Peyer's patch (tissue), 4 donors: ENCODE data around the gene CCNH. TPM values are rescaled to one million over a fixed set of nuclear protein-coding genes. Genes with fewer than 3 reads are reported as not detected.
A peak's percentile ranks its signal among the peaks of the same experiment; 100 is the strongest.

Source experiments
- DNase-seq, 3 donors: peaks; one replicate each; pipeline ENCODE4 v3.0.0-alpha.2; 2017 to 2019
- H3K27ac ChIP-seq, 4 donors: fragments of 200-600 bp; sonication (generic); one replicate each; pipeline ENCODE4 v1.5.1; 2016 to 2019
- H3K27me3 ChIP-seq, 2 donors: fragments of 200-600 bp; sonication (generic); one replicate each; pipeline ENCODE4 v1.5.1; 2019
- H3K36me3 ChIP-seq, 3 donors: fragments of 200-600 bp; sonication (generic); one replicate each; pipeline ENCODE4 v1.5.1; 2016 to 2019
- H3K4me1 ChIP-seq, 4 donors: fragments of 200-600 bp; sonication (generic); one replicate each; pipeline ENCODE4 v1.5.1; 2016 to 2019
- H3K4me3 ChIP-seq, 4 donors: fragments of 200-600 bp; sonication (generic); 1 replicate in 3 of 4; 2 replicates in 1 of 4; pipeline ENCODE4 v1.5.1; 2016 to 2019; ENCODE audit warnings: mild to moderate bottlenecking in 1 of 4
- H3K9me3 ChIP-seq, 4 donors: fragments of 200-600 bp; sonication (generic); one replicate each; pipeline ENCODE4 v1.5.1; 2016 to 2019; ENCODE audit warnings: mild to moderate bottlenecking in 1 of 4
- CTCF ChIP-seq, 6 experiments: fragments of 450-650 bp in 4 of 6; fragments of 200-600 bp in 2 of 6; sonication (generic) in 1 of 6; IDR thresholded peaks; one replicate each; pipeline ENCODE4 v1.5.1; 2017 to 2019; ENCODE audit warnings: antibody characterized with exemption in 6 of 6, mild to moderate bottlenecking in 3 of 6, moderate library complexity in 1 of 6
- POLR2A ChIP-seq, 2 donors: fragments of 450-650 bp; IDR thresholded peaks; one replicate each; pipeline ENCODE4 v1.5.1; 2017; ENCODE audit warnings: antibody characterized with exemption in 2 of 2, mild to moderate bottlenecking in 2 of 2, moderate library complexity in 2 of 2
- total RNA-seq, 4 donors: library from RNA; depleted of rRNA; stranded (reverse); fragments of >200 nt; gene quantifications; one replicate each; pipeline ENCODE4 v1.1.0, GENCODE V29; 2016

CCNH gene
- total RNA-seq = 100 to 1,000 TPM in 3 of 4 donors, 10 to 100 TPM in 1; 81.7 to 370 (median 127) TPM

GRCh38 chr5:87412630-87413342 lies at the start of gene CCNH:
TSS of gene CCNH (minus strand) at chr5:87412930. CDS start at chr5:87412794, 136 bp downstream.
- H3K27me3 ChIP-seq = no peaks in the 10 kb centered on the region
- peaks cover 0 to 28% (median 3%) of the 10 kb centered on the region in 4 donors for H3K4me1 ChIP-seq
- peak; percentile 96 to 100 (median 99) for DNase-seq
- no peaks in the 10 kb centered on the region for H3K9me3 ChIP-seq
- peak within 1 kb of the TSS; percentile 72 to 84 (median 78) for H3K4me3 ChIP-seq
- peak; percentile 86 to 97 for TF ChIP-seq POLR2A (IDR thresholded peaks at IDR 0.05)
- TF ChIP-seq CTCF (IDR thresholded peaks at IDR 0.05) = peak in 1 of 6 experiments; percentile 9
- H3K36me3 ChIP-seq = peaks cover 0 to 27% (median 0%) of the 10 kb centered on the region in 3 donors
- peak within 1 kb of the TSS; percentile 95 to 98 (median 98) for H3K27ac ChIP-seq

- Histone ChIP-seq H3K27ac (no peak overlapping the region), H3K36me3 (no peaks in the 10 kb centered on the region), H3K4me1 (no peaks in the 10 kb centered on the region), H3K9me3 (no peaks in the 10 kb centered on the region), H3K27me3 (no peaks in the 10 kb centered on the region), H3K4me3 (no peak overlapping the region)
- TF ChIP-seq POLR2A (IDR thresholded peaks at IDR 0.05) (no peak), CTCF (IDR thresholded peaks at IDR 0.05) (no peak)
- no peak for DNase-seq
Measured at GRCh38 chr5:87457706-87458105, 45.0 kb upstream of the CCNH start.

- no peak overlapping the region for H3K27ac ChIP-seq
- H3K4me3 ChIP-seq = no peak overlapping the region
- TF ChIP-seq CTCF (IDR thresholded peaks at IDR 0.05) = no peak
- TF ChIP-seq POLR2A (IDR thresholded peaks at IDR 0.05) = no peak
- DNase-seq = no peak
- no peaks in the 10 kb centered on the region for H3K27me3 ChIP-seq
- H3K36me3 ChIP-seq = no peaks in the 10 kb centered on the region
- H3K4me1 ChIP-seq = no peaks in the 10 kb centered on the region
- H3K9me3 ChIP-seq = no peaks in the 10 kb centered on the region
Measured at GRCh38 chr5:87453801-87454200, 41.1 kb upstream of the CCNH start.

GRCh38 chr5:87452837-87453236 lies 40.1 kb upstream of the CCNH start:
- TF ChIP-seq POLR2A (IDR thresholded peaks at IDR 0.05) = no peak
- no peak overlapping the region for H3K4me3 ChIP-seq
- H3K4me1 ChIP-seq = no peaks in the 10 kb centered on the region
- H3K27me3 ChIP-seq = no peaks in the 10 kb centered on the region
- no peak overlapping the region for H3K27ac ChIP-seq
- no peaks in the 10 kb centered on the region for H3K36me3 ChIP-seq
- H3K9me3 ChIP-seq = no peaks in the 10 kb centered on the region
- no peak for DNase-seq

GRCh38 chr5:87442419-87442818 lies 29.7 kb upstream of the CCNH start:
- Histone ChIP-seq H3K27me3 (no peaks in the 10 kb centered on the region), H3K4me1 (no peaks in the 10 kb centered on the region), H3K36me3 (no peaks in the 10 kb centered on the region), H3K4me3 (no peak overlapping the region), H3K9me3 (no peaks in the 10 kb centered on the region), H3K27ac (no peak overlapping the region)
- TF ChIP-seq POLR2A (IDR thresholded peaks at IDR 0.05) (no peak), CTCF (IDR thresholded peaks at IDR 0.05) (no peak)
- DNase-seq = no peak

GRCh38 chr5:87438231-87438630 lies 25.5 kb upstream of the CCNH start:
- Histone ChIP-seq H3K36me3 (no peaks in the 10 kb centered on the region), H3K4me3 (no peak overlapping the region), H3K27me3 (no peaks in the 10 kb centered on the region), H3K9me3 (no peaks in the 10 kb centered on the region), H3K4me1 (no peaks in the 10 kb centered on the region), H3K27ac (no peak overlapping the region)
- no peak for DNase-seq
- no peak for TF ChIP-seq CTCF (IDR thresholded peaks at IDR 0.05)
